Activated gamma-delta T cell treated with anti-CD3 and anti-CD28 coated beads, Interleukin-2, amount 50 U/mL, for 16 hours (primary cell): ENCODE results near the gene EZH2.

Experiments used
- DNase-seq: peaks from one replicate; pipeline ENCODE4 v3.0.0-alpha.2; 2020; ENCODE audit warnings: low read depth

Gene EZH2

GRCh38 chr7:148761499-148762278 lies 122.4 kb downstream of the EZH2 start:
- DNase-seq = no peak
